GM23338 (cell line): ENCODE measurements around the gene DOCK1.

Experiments
- CREB1 ChIP-seq: fragments of 250-450 bp; sonication (Bioruptor Pico); IDR thresholded peaks from 2 replicates; pipeline ENCODE4 v1.5.0; 2020; ENCODE audit warnings: low read depth, mild to moderate bottlenecking, moderate library complexity
- CTCF ChIP-seq, 2 experiments: fragments of 200-600 bp in 1 of 2; sonication (generic) in 1 of 2; conservative IDR thresholded peaks; 2 replicates each; pipeline versions ENCODE4 v1.5.1 to v1.6.1; 2016 to 2017; ENCODE audit warnings: antibody characterized with exemption in 2 of 2, low read depth in 2 of 2, mild to moderate bottlenecking in 2 of 2, moderate library complexity in 1 of 2
- ETS1 ChIP-seq: IDR thresholded peaks from 2 replicates; pipeline ENCODE4 v1.6.1; 2016; ENCODE audit warnings: antibody characterized with exemption
- EZH2 ChIP-seq: fragments of 200-600 bp; sonication (generic); IDR thresholded peaks from one replicate; pipeline ENCODE4 v1.8.0; 2017; ENCODE audit warnings: antibody characterized with exemption, mild to moderate bottlenecking, low read depth; ENCODE audit not compliant: unreplicated experiment
- EZH2phosphoT487 ChIP-seq: fragments of 200-600 bp; sonication (generic); IDR thresholded peaks from one replicate; pipeline ENCODE4 v1.8.1; 2018; ENCODE audit warnings: antibody characterized with exemption; ENCODE audit not compliant: unreplicated experiment
- JUNB ChIP-seq: IDR thresholded peaks from one replicate; pipeline ENCODE4 v1.6.1; 2016; ENCODE audit warnings: antibody characterized with exemption; ENCODE audit not compliant: unreplicated experiment
- NANOG ChIP-seq: IDR thresholded peaks from 2 replicates; pipeline ENCODE4 v1.6.1; 2016; ENCODE audit warnings: antibody characterized with exemption, borderline replicate concordance
- POLR2AphosphoS5 ChIP-seq: IDR thresholded peaks from 2 replicates; pipeline ENCODE4 v1.6.1; 2016; ENCODE audit warnings: antibody characterized with exemption, low read depth
- REST ChIP-seq: IDR thresholded peaks from one replicate; pipeline ENCODE4 v1.6.1; 2018; ENCODE audit warnings: antibody characterized with exemption; ENCODE audit not compliant: unreplicated experiment
- STAT1 ChIP-seq: IDR thresholded peaks from one replicate; pipeline ENCODE4 v1.6.1; 2016; ENCODE audit warnings: antibody characterized with exemption; ENCODE audit not compliant: unreplicated experiment
- ZNF114 ChIP-seq: fragments of 250-450 bp; sonication (Bioruptor Pico); IDR thresholded peaks from 2 replicates; pipeline ENCODE4 v1.5.0; 2020; ENCODE audit warnings: mild to moderate bottlenecking, moderate library complexity
- ZNF331 ChIP-seq: fragments of 250-450 bp; sonication (Bioruptor Pico); IDR thresholded peaks from 2 replicates; pipeline ENCODE4 v1.5.0; 2020; ENCODE audit warnings: low read depth, mild to moderate bottlenecking, moderate library complexity
- ZNF462 ChIP-seq: fragments of 250-450 bp; sonication (Bioruptor Pico); IDR thresholded peaks from 2 replicates; pipeline ENCODE4 v1.5.0; 2020; ENCODE audit warnings: mild to moderate bottlenecking, moderate library complexity

- TF ChIP-seq CTCF (conservative IDR thresholded peaks at IDR 0.05; ENCODE audit: low read depth in 2 of 2): no peak
- no peak for TF ChIP-seq POLR2AphosphoS5
- no peak for TF ChIP-seq ZNF114 (CRISPR knock-in tag)
- TF ChIP-seq REST: no peak
- TF ChIP-seq EZH2: no peak
- no peak for TF ChIP-seq CREB1
- no peak for TF ChIP-seq ZNF331 (CRISPR knock-in tag)
- no peak for TF ChIP-seq ETS1
- TF ChIP-seq EZH2phosphoT487: no peak
- no peak for TF ChIP-seq JUNB
- TF ChIP-seq NANOG: no peak
- TF ChIP-seq STAT1: no peak
- no peak for TF ChIP-seq ZNF462
These were observed 495.0 kb downstream of the DOCK1 start for GRCh38 chr10:127400216-127400615.
